Lower leg skin (tissue), 4 donors: ENCODE data around the gene QRSL1. TPM values are rescaled to one million over a fixed set of nuclear protein-coding genes. Genes with fewer than 3 reads are reported as not detected.

ENCODE experiments used
- DNase-seq, 2 donors: peaks; one replicate each; pipeline ENCODE4 v3.0.0-alpha.2; 2019; ENCODE audit warnings: low spot score in 2 of 2
- H3K4me3 ChIP-seq: fragments of 200-600 bp; sonication (generic); 2 replicates; pipeline ENCODE4 v1.5.1; 2017; ENCODE audit warnings: mild to moderate bottlenecking, low read depth; ENCODE audit not compliant: poor library complexity, severe bottlenecking
- CTCF ChIP-seq, 3 donors: fragments of 450-650 bp; IDR thresholded peaks; one replicate each; pipeline ENCODE4 v1.5.1; 2016; ENCODE audit warnings: antibody characterized with exemption in 3 of 3, mild to moderate bottlenecking in 3 of 3, moderate library complexity in 2 of 3
- POLR2A ChIP-seq, 2 donors: fragments of 450-650 bp; IDR thresholded peaks; one replicate each; pipeline ENCODE4 v1.6.1; 2016 to 2017; ENCODE audit warnings: antibody characterized with exemption in 2 of 2, mild to moderate bottlenecking in 1 of 2, moderate library complexity in 1 of 2
- WGBS, 2 donors: methylation state at CpG; one replicate each; pipeline ENCODE4 v1.1.5; 2018; 5-methylcytosine and 5-hydroxymethylcytosine counted together
- intact Hi-C: fragments of 100-400 bp; cut with DNase I; formaldehyde crosslinking; loops from one replicate; pipeline ENCODE4 v1.15.0; 2023; ENCODE audit warnings: low total_unique reads
- total RNA-seq, 4 donors: library from RNA; depleted of rRNA; stranded (reverse); fragments of >200 nt; gene quantifications; one replicate each; pipeline ENCODE4 v1.1.0, GENCODE V29; 2016

QRSL1 gene
- total RNA-seq, 4 donors from 2014 or later = 5.3 to 8.0 (median 6.2) TPM

GRCh38 chr6:106702451-106703110, 73.2 kb downstream of the QRSL1 start:
- no peak for TF ChIP-seq POLR2A (IDR thresholded peaks at IDR 0.05)
- no peak for TF ChIP-seq CTCF (IDR thresholded peaks at IDR 0.05)
- intact Hi-C loops = no loop called here
- WGBS, 2 donors = 58 to 64% methylated on average over 10 of the region's 10 CpGs
- H3K4me3 ChIP-seq = no peak overlapping the region
- DNase-seq = no peak

GRCh38 chr6:106704327-106704726, 74.9 kb downstream of the QRSL1 start:
- DNase-seq = no peak
- intact Hi-C loops = no loop called here
- WGBS, 2 donors = 62 to 75% methylated on average over 4 of the region's 4 CpGs
- H3K4me3 ChIP-seq = no peak overlapping the region
- no peak for TF ChIP-seq POLR2A (IDR thresholded peaks at IDR 0.05)
- TF ChIP-seq CTCF (IDR thresholded peaks at IDR 0.05) = no peak

GRCh38 chr6:106705156-106705555, 75.8 kb downstream of the QRSL1 start:
- DNase-seq = no peak
- intact Hi-C loops = no loop called here
- H3K4me3 ChIP-seq = no peak overlapping the region
- TF ChIP-seq POLR2A (IDR thresholded peaks at IDR 0.05) (no peak), CTCF (IDR thresholded peaks at IDR 0.05) (no peak)
- WGBS, 2 donors = 92 to 93% methylated on average over 6 of the region's 6 CpGs

GRCh38 chr6:106710580-106710979, 81.2 kb downstream of the QRSL1 start:
- TF ChIP-seq POLR2A (IDR thresholded peaks at IDR 0.05) (no peak), CTCF (IDR thresholded peaks at IDR 0.05) (no peak)
- H3K4me3 ChIP-seq = no peak overlapping the region
- no peak for DNase-seq
- 76 to 79% methylated on average over 1 of the region's 1 CpG for WGBS, 2 donors
- intact Hi-C loops = no loop called here

- 70 to 85% methylated on average over 2 of the region's 2 CpGs for WGBS, 2 donors
- intact Hi-C loops = no loop called here
- TF ChIP-seq CTCF (IDR thresholded peaks at IDR 0.05) (no peak), POLR2A (IDR thresholded peaks at IDR 0.05) (no peak)
- no peak overlapping the region for H3K4me3 ChIP-seq
- no peak for DNase-seq
Observed at GRCh38 chr6:106714281-106714680, 84.9 kb downstream of the QRSL1 start.

- WGBS, 2 donors = 39 to 48% methylated on average over 5 of the region's 5 CpGs
- DNase-seq = no peak
- no peak overlapping the region for H3K4me3 ChIP-seq
- intact Hi-C loops = no loop called here
- no peak for TF ChIP-seq CTCF (IDR thresholded peaks at IDR 0.05)
- no peak for TF ChIP-seq POLR2A (IDR thresholded peaks at IDR 0.05)
Observed at GRCh38 chr6:106715922-106716321, 86.5 kb downstream of the QRSL1 start.
